ENCODE results near the gene CERK.

GRCh38 chr22:46666577-46667244 is 71.3 kb downstream of the CERK start:
- TF ChIP-seq CREB1 (IDR thresholded peaks at IDR 0.05) (no peak), CREB1 (CRISPR knock-in tag; IDR thresholded peaks at IDR 0.05) (no peak), NR1H2 (CRISPR knock-in tag; IDR thresholded peaks at IDR 0.05) (no peak), FOXK1 (CRISPR knock-in tag; IDR thresholded peaks at IDR 0.05; ENCODE audit: borderline replicate concordance) (no peak), ZNF436 (CRISPR knock-in tag; IDR thresholded peaks at IDR 0.05) (no peak)
